HepG2 (cell line): ENCODE results near the gene SCUBE1. TPM values are rescaled to one million over a fixed set of nuclear protein-coding genes. Genes with fewer than 3 reads are reported as not detected.
A peak's percentile ranks its signal among the peaks of the same experiment; 100 is the strongest.

Experiments
- ATAC-seq: fragments of 200-7000 bp; cut with Tn5 transposase; 3 replicates; pipeline ENCODE4 v1.9.1; 2020; ENCODE audit warnings: mild to moderate bottlenecking, moderate library complexity
- BruUV-seq: library from RNA; stranded (reverse); fragments of 400-500 nt; replicated peaks from 2 replicates; lab custom pipeline; 2021; lab: Mats Ljungman, UMichigan
- CTCF ChIA-PET: fragments of 300-600 bp; formaldehyde crosslinking; extraction: SDS; loops from one replicate; lab custom pipeline; 2021; ENCODE audit warnings: low total read pairs, inconsistent platforms, low intra/inter-chr PET ratio; lab: Yijun Ruan, JAX
- POLR2A ChIA-PET: fragments of 350-600 bp; sonication (Branson Sonifier 250); formaldehyde crosslinking; loops from one replicate; lab custom pipeline; 2020; ENCODE audit warnings: antibody characterized with exemption, inconsistent platforms; lab: Yijun Ruan, JAX
- DNase-seq: peaks from one replicate; pipeline ENCODE4 v3.0.0-alpha.2; 2015; ENCODE audit warnings: low spot score
- FAIRE-seq: peaks from 3 replicates; lab custom pipeline; 2011; peaks lifted over from hg19 to GRCh38; lab: Jason Lieb, UNC
- H2AFZ ChIP-seq: one replicate; pipeline ENCODE4 v1.6.1; 2011; ENCODE audit warnings: low read length, inconsistent platforms
- H3K27ac ChIP-seq: fragments of 300-600 bp; 3 replicates; pipeline ENCODE4 v1.8.0; 2011; ENCODE audit warnings: mixed run types, mild to moderate bottlenecking, mixed read lengths, low read length, inconsistent platforms; ENCODE audit not compliant: insufficient read depth; ENCODE audit errors: extremely low read length
- H3K27me3 ChIP-seq, 2 experiments: fragments of 200-600 bp in 1 of 2; 2 replicates in 1 of 2; 3 replicates in 1 of 2; pipeline versions ENCODE4 v1.6.0 to v1.8.0; 2011; ENCODE audit warnings: low read length in 2 of 2, mild to moderate bottlenecking in 2 of 2, moderate library complexity in 2 of 2, inconsistent platforms in 1 of 2; ENCODE audit not compliant: insufficient read depth in 2 of 2, control insufficient read depth in 1 of 2
- H3K36me3 ChIP-seq, 2 experiments: fragments of 200-600 bp in 1 of 2; replicated peaks in 1 of 2; 2 replicates in 1 of 2; 3 replicates in 1 of 2; pipeline versions ENCODE4 v1.5.1 to v1.8.0; 2011; ENCODE audit warnings: low read length in 2 of 2, inconsistent platforms in 1 of 2; ENCODE audit not compliant: insufficient read depth in 2 of 2, control insufficient read depth in 1 of 2
- H3K4me1 ChIP-seq: 2 replicates; pipeline ENCODE4 v1.5.1; 2012; ENCODE audit warnings: low read length, inconsistent platforms; ENCODE audit not compliant: insufficient read depth
- H3K4me2 ChIP-seq: 2 replicates; pipeline ENCODE4 v1.6.0; 2011; ENCODE audit warnings: low read depth, low read length, inconsistent platforms
- H3K4me3 ChIP-seq, 3 experiments: fragments of 200-600 bp in 1 of 3; sonication (generic), shearing (Covaris generic) in 1 of 3; replicated peaks in 1 of 3; 2 replicates each; pipeline ENCODE4 v1.5.1; 2011 to 2016; ENCODE audit warnings: low read length in 3 of 3, inconsistent platforms in 2 of 3, low read depth in 2 of 3, mild to moderate bottlenecking in 2 of 3, control low read depth in 1 of 3, mixed read lengths in 1 of 3; ENCODE audit not compliant: insufficient read depth in 1 of 3
- H3K79me2 ChIP-seq: one replicate; pipeline ENCODE4 v1.6.1; 2011; ENCODE audit warnings: low read length, inconsistent platforms; ENCODE audit not compliant: insufficient read depth
- H3K9ac ChIP-seq: 2 replicates; pipeline ENCODE4 v1.6.0; 2011; ENCODE audit warnings: mild to moderate bottlenecking, low read depth, low read length, inconsistent platforms; ENCODE audit not compliant: insufficient read depth
- H3K9me3 ChIP-seq: 2 replicates; pipeline ENCODE4 v1.5.1; 2012; ENCODE audit warnings: mild to moderate bottlenecking, low read length
- H4K20me1 ChIP-seq: 2 replicates; pipeline ENCODE4 v1.6.0; 2011; ENCODE audit warnings: inconsistent platforms, mild to moderate bottlenecking, low read length, moderate library complexity; ENCODE audit not compliant: insufficient read depth
- HNF4A ChIP-seq: sonication (generic); formaldehyde crosslinking; IDR thresholded peaks from 2 replicates; pipeline ENCODE4 v1.4.0; 2020; ENCODE audit warnings: missing genetic modification reagents
- RARA ChIP-seq: IDR thresholded peaks from 2 replicates; pipeline ENCODE4 v1.6.1; 2016; ENCODE audit warnings: missing genetic modification reagents, missing compliant biosample characterization
- ZFP36L2 ChIP-seq: sonication (generic); formaldehyde crosslinking; IDR thresholded peaks from 2 replicates; pipeline ENCODE4 v1.4.0; 2020; ENCODE audit warnings: missing genetic modification reagents
- ZNF768 ChIP-seq: sonication (generic); formaldehyde crosslinking; IDR thresholded peaks from 2 replicates; pipeline ENCODE4 v1.4.0; 2020; ENCODE audit warnings: missing genetic modification reagents
- WGBS: methylation state at CpG from one replicate; pipeline ENCODE4 v1.1.6; 2017; ENCODE audit warnings: low lambda C conversion rate; 5-methylcytosine and 5-hydroxymethylcytosine counted together
- in situ Hi-C: cut with HindIII; loops from 2 replicates; pipeline ENCODE4 v1.10.0; 2017; ENCODE audit warnings: low pct_unique_long_range_greater_than_20kb; ENCODE audit not compliant: extremely low pct_ligation_motif_present
- intact Hi-C: fragments of 100-400 bp; cut with micrococcal nuclease; formaldehyde crosslinking; loops from one replicate; pipeline ENCODE4 v1.10.0; 2022; ENCODE audit not compliant: unreplicated experiment
- polyA plus RNA-seq, 8 experiments: library from polyadenylated mRNA; depleted of rRNA in 3 of 8; stranded (reverse) in 7 of 8; unstranded in 1 of 8; fragments of >200 nt; fragmentation: Illumina TruSeq in 4 of 8; extraction: Trizol in 4 of 8; gene quantifications; 2 replicates each; pipeline versions ENCODE4 v1.2.1 to v1.2.3, GENCODE V29; 2011 to 2016; ENCODE audit warnings: low read depth in 4 of 8, missing spikeins in 1 of 8, mixed read lengths in 1 of 8; ENCODE audit not compliant: insufficient read depth in 1 of 8
- total RNA-seq, 5 experiments: library from RNA; depleted of rRNA; stranded (reverse); fragments of >200 nt; fragmentation: Illumina TruSeq; extraction: Trizol; gene quantifications; 2 replicates each; pipeline ENCODE4 v1.2.3, GENCODE V29; 2016; ENCODE audit warnings: low read depth in 1 of 5
- TF ChIP-seq, protein P1 (sequence below): sonication (generic); formaldehyde crosslinking; IDR thresholded peaks from 2 replicates; pipeline ENCODE4 v1.4.0; 2020; ENCODE audit warnings: missing genetic modification reagents, borderline replicate concordance

SCUBE1 gene
- total and polyA plus RNA-seq, 2 of the 13 experiments (the other 11 are each of a cell fraction or from before 2014, with no cell fraction given), result under 0.01 to 0.05 TPM

DNA sequence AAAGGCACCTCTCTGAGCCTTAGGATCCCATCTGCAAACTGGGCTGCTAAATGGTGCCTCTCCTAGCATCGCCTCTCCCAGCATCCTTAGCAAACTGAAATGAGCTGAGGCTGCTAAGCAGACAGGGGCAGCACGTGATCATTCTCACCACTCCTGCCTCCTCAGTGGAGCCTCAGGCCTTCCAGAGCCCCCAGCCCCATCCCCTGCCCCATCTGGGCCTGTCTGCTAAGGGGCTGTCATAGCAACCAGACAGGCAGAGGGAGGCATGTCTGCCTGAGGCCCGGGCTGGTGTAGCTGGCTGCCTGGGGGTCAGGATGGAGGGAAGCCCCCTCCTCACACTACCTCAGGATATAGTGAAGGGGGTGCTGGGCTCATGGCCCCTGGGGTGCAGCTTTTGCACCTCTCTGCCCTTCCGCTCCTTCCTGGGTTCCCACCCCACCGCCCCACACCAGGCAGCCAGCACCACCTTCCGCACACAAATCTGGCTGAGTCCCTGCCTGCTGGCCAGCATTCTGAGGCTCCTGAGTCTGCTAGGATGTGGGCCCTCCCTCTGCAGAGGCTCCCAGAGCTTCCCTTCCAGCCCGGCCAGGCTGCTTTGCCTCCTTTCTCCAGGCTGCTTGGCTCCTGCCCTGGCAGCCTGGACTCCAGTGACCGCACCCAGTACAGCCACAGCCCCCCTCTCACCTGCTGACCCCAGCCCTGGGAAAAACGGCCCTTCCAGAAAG lies 108.7 kb downstream of the SCUBE1 start:
- H3K27me3 ChIP-seq, result peaks cover 0 to 32% of the 10 kb centered on the region in 2 experiments; a peak in 4 of 5 replicates
- POLR2A ChIA-PET, result no interaction called here
- TF ChIP-seq, protein P1, sequence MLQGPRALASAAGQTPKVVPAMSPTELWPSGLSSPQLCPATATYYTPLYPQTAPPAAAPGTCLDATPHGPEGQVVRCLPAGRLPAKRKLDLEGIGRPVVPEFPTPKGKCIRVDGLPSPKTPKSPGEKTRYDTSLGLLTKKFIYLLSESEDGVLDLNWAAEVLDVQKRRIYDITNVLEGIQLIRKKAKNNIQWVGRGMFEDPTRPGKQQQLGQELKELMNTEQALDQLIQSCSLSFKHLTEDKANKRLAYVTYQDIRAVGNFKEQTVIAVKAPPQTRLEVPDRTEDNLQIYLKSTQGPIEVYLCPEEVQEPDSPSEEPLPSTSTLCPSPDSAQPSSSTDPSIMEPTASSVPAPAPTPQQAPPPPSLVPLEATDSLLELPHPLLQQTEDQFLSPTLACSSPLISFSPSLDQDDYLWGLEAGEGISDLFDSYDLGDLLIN, result no peak
- TF ChIP-seq ZNF768 (CRISPR knock-in tag), result peak; percentile 84
- TF ChIP-seq, all 625 proteins: peak for 1
- FAIRE-seq (no peak), DNase-seq (no peak), ATAC-seq (no peak)
- intact Hi-C loops, result loop anchor here (5.0 kb wide), 2 partner anchors 113 to 153 kb away; no protein-coding TSS in a partner anchor
- Histone ChIP-seq H3K4me3 (no peak overlapping the region), H3K4me1 (peaks cover 71% of the 10 kb centered on the region), H3K36me3 (no peaks in the 10 kb centered on the region), H3K27ac (no peak overlapping the region), H4K20me1 (no peaks in the 10 kb centered on the region), H3K9ac (no peak overlapping the region), H3K79me2 (no peaks in the 10 kb centered on the region), H2AFZ (no peak overlapping the region), H3K4me2 (no peak overlapping the region), H3K9me3 (no peaks in the 10 kb centered on the region)
- CTCF ChIA-PET, result no interaction called here
- WGBS, result 30% methylated on average over 3 of the region's 9 CpGs
- in situ Hi-C loops, result loop anchor here (5.0 to 10.0 kb wide), 2 partner anchors 38 to 110 kb away; partner anchors contain the start of gene SCUBE1
- BruUV-seq, result no TSS peak

DNA sequence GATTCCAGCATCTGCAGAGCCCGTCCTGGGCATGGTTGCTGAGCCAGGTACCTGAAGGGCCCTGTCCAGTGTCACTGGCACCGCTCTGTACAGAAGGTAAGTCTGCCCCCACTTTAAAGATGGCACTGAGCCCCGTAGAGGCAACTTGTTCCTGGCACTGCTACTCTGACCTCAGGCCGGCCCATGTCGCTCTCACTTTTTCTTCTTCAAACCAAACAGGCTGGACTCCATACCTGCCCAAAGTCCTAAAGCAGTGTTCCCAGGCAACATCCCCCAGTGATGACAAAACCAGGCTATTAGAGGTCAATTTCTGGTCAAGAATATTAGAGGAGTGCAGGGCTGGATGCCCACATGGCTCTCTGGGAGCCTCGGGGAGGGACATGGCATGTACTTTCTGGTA lies 109.6 kb downstream of the SCUBE1 start:
- no peaks in the 10 kb centered on the region for H3K79me2 ChIP-seq
- DNase-seq, result no peak

More for the DNA sequence above, 109.6 kb downstream of the SCUBE1 start:
- H3K9ac ChIP-seq, result no peak overlapping the region
- peaks cover 0 to 32% of the 10 kb centered on the region in 2 experiments; a peak in 4 of 5 replicates for H3K27me3 ChIP-seq
- H3K4me1 ChIP-seq, result peaks cover 63% of the 10 kb centered on the region
- H2AFZ ChIP-seq, result no peak overlapping the region
- no peak overlapping the region for H3K4me2 ChIP-seq
- POLR2A ChIA-PET, result no interaction called here
- no peak for FAIRE-seq
- no peak overlapping the region for H3K4me3 ChIP-seq
- no peak for ATAC-seq
- no peak overlapping the region for H3K27ac ChIP-seq
- no peaks in the 10 kb centered on the region for H3K36me3 ChIP-seq
- peak; percentile 38; the same call in 1 of the 2 replicates for TF ChIP-seq RARA (CRISPR knock-in tag)
- TF ChIP-seq HNF4A (CRISPR knock-in tag), result peak; percentile 36; the same call in 1 of the 2 replicates
- TF ChIP-seq ZFP36L2 (CRISPR knock-in tag), result no peak
- TF ChIP-seq, all 625 proteins: peak for 2
- H4K20me1 ChIP-seq, result no peaks in the 10 kb centered on the region
- in situ Hi-C loops, result loop anchor here (5.0 to 10.0 kb wide), 2 partner anchors 39 to 111 kb away; partner anchors contain the start of gene SCUBE1
- CTCF ChIA-PET, result no interaction called here
- WGBS, result 4% methylated on average over 5 of the region's 6 CpGs
- BruUV-seq, result no TSS peak
- H3K9me3 ChIP-seq, result no peaks in the 10 kb centered on the region
- intact Hi-C loops, result loop anchor here (5.0 kb wide), 2 partner anchors 114 to 154 kb away; no protein-coding TSS in a partner anchor
